ENCODE results near the gene COG5. TPM values are rescaled to one million over a fixed set of nuclear protein-coding genes. Genes with fewer than 3 reads are reported as not detected.

The COG5 gene
- total RNA-seq, 1 experiment from 2014 or later = 20.2 TPM

DNA sequence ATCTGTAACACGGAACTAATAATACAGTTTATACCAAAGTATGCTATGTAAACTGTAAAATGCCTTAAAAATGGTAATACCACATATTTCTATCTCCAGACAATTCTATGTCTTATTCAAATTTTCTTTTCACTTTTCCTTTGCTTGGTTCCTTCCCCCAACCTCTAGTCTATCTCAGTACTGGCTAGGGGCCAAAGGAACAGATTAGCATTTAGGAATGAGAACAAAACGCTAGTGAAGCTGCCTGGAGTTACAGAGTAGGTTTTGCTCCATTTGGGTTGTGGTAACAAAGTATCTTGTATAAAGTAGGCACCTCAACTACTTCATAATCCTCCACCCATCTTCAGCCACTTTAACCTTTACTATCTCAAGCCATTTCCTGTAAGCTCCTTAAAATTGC is 300.9 kb downstream of the COG5 start:
- Histone ChIP-seq H3K14ac (ENCODE audit: insufficient read depth, low read length) (no peak overlapping the region), H4K91ac (ENCODE audit: insufficient read length, low read depth, low read length) (no peak overlapping the region), H3K79me2 (ENCODE audit: insufficient read depth, low read length) (no peaks in the 10 kb centered on the region), H3K4me1 (ENCODE audit: insufficient read depth, low read length) (no peaks in the 10 kb centered on the region; the same call in 1 of the 2 replicates), H4K8ac (replicated peaks; ENCODE audit: insufficient read length, low read depth, low read length) (no peak overlapping the region), H3K27me3 (ENCODE audit: insufficient read depth, low read length) (no peaks in the 10 kb centered on the region), H3K18ac (ENCODE audit: insufficient read length, low read depth, low read length) (no peak overlapping the region), H3K23me2 (ENCODE audit: insufficient read length, low read depth, low read length, poor library complexity, severe bottlenecking) (no peaks in the 10 kb centered on the region), H2AK5ac (ENCODE audit: insufficient read length, low read length) (no peak overlapping the region), H2BK5ac (ENCODE audit: insufficient read length, low read length) (no peak overlapping the region), H2AFZ (ENCODE audit: low read length) (no peak overlapping the region), H3T11ph (ENCODE audit: low read length) (no peak overlapping the region), H3K56ac (ENCODE audit: insufficient read length, low read depth, low read length) (no peak overlapping the region), H4K20me1 (ENCODE audit: control insufficient read depth, insufficient read depth, insufficient read length) (no peaks in the 10 kb centered on the region), H4K5ac (ENCODE audit: insufficient read length, low read depth, low read length) (no peak overlapping the region), H3K9ac (ENCODE audit: extremely low read depth, insufficient read length, low read length) (no peak overlapping the region), H2BK20ac (ENCODE audit: low read depth, low read length, poor library complexity, severe bottlenecking) (no peak overlapping the region), H3K23ac (ENCODE audit: insufficient read length, low read depth, low read length) (no peak overlapping the region), H3K79me1 (ENCODE audit: insufficient read depth, low read depth, low read length, poor library complexity, severe bottlenecking) (no peaks in the 10 kb centered on the region), H2BK12ac (ENCODE audit: insufficient read length, low read depth, low read length) (no peak overlapping the region), H3K9me3 (ENCODE audit: control insufficient read depth, low read depth, low read length) (no peaks in the 10 kb centered on the region), H3K27ac (ENCODE audit: insufficient read length, low read depth, low read length) (no peak overlapping the region), H2BK15ac (ENCODE audit: low read depth, low read length) (no peak overlapping the region), H3K4me2 (ENCODE audit: insufficient read depth, insufficient read length, low read length) (no peak overlapping the region), H2BK120ac (ENCODE audit: low read depth, low read length, poor library complexity, severe bottlenecking) (no peak overlapping the region), H3K4ac (ENCODE audit: low read depth, low read length) (no peak overlapping the region)
- peaks cover 5 to 6% of the 10 kb centered on the region in 2 experiments; a peak in 3 of 4 replicates for H3K4me1 Mint-ChIP-seq
- TF ChIP-seq, protein P1, sequence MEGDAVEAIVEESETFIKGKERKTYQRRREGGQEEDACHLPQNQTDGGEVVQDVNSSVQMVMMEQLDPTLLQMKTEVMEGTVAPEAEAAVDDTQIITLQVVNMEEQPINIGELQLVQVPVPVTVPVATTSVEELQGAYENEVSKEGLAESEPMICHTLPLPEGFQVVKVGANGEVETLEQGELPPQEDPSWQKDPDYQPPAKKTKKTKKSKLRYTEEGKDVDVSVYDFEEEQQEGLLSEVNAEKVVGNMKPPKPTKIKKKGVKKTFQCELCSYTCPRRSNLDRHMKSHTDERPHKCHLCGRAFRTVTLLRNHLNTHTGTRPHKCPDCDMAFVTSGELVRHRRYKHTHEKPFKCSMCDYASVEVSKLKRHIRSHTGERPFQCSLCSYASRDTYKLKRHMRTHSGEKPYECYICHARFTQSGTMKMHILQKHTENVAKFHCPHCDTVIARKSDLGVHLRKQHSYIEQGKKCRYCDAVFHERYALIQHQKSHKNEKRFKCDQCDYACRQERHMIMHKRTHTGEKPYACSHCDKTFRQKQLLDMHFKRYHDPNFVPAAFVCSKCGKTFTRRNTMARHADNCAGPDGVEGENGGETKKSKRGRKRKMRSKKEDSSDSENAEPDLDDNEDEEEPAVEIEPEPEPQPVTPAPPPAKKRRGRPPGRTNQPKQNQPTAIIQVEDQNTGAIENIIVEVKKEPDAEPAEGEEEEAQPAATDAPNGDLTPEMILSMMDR (conservative IDR thresholded peaks at IDR 0.05) = no peak
- H3K9me3 Mint-ChIP-seq = no peaks in the 10 kb centered on the region
- DNase-seq = no peak
- WGBS (ENCODE audit: extremely low coverage, insufficient read length, low lambda C conversion rate) = no CpG with 5 or more reads among the region's 2 CpGs
- no peak overlapping the region for H3K27ac Mint-ChIP-seq
- no peaks in the 10 kb centered on the region for H3K36me3 Mint-ChIP-seq (ENCODE audit: insufficient read depth in 1 of 3, low read depth in 3 of 3)
- no peak overlapping the region for H3K4me3 Mint-ChIP-seq
- H3K27me3 Mint-ChIP-seq (ENCODE audit: low read depth) = no peaks in the 10 kb centered on the region

All from H9 (cell line).